Sigmoid colon (tissue), 7 donors: ENCODE results near the gene BRSK1. TPM values are rescaled to one million over a fixed set of nuclear protein-coding genes. Genes with fewer than 3 reads are reported as not detected.

Experiments
- DNase-seq: peaks from one replicate; pipeline ENCODE4 v3.0.0-alpha.2; 2019
- H3K27ac ChIP-seq, 4 donors: fragments of 200-600 bp; sonication (generic); one replicate each; pipeline ENCODE4 v1.5.1; 2016 to 2019; ENCODE audit warnings: mild to moderate bottlenecking in 1 of 4
- H3K27me3 ChIP-seq, 3 donors: fragments of 200-600 bp; sonication (generic); one replicate each; pipeline ENCODE4 v1.5.1; 2019; ENCODE audit warnings: mild to moderate bottlenecking in 1 of 3
- H3K36me3 ChIP-seq, 4 donors: fragments of 200-600 bp; sonication (generic); one replicate each; pipeline ENCODE4 v1.5.1; 2016 to 2019
- H3K4me1 ChIP-seq, 4 donors: fragments of 200-600 bp; sonication (generic); one replicate each; pipeline ENCODE4 v1.5.1; 2017 to 2019
- H3K4me3 ChIP-seq, 4 donors: fragments of 200-600 bp; sonication (generic); one replicate each; pipeline ENCODE4 v1.5.1; 2017 to 2019; ENCODE audit warnings: mild to moderate bottlenecking in 2 of 4, moderate library complexity in 1 of 4
- H3K9me3 ChIP-seq, 4 donors: fragments of 200-600 bp in 3 of 4; sonication (generic) in 3 of 4; one replicate each; pipeline versions ENCODE4 v1.5.1 to v1.6.1; 2013 to 2019
- CTCF ChIP-seq, 4 experiments: fragments of 450-650 bp in 3 of 4; fragments of 200-600 bp in 1 of 4; IDR thresholded peaks; one replicate each; pipeline ENCODE4 v1.5.1; 2016 to 2019; ENCODE audit warnings: antibody characterized with exemption in 4 of 4, mild to moderate bottlenecking in 3 of 4, moderate library complexity in 2 of 4
- EP300 ChIP-seq, 4 donors: sonication (generic); formaldehyde crosslinking; IDR thresholded peaks; one replicate each; pipeline ENCODE4 v1.6.1; 2017; ENCODE audit warnings: antibody characterized with exemption in 4 of 4
- POLR2A ChIP-seq, 2 donors: fragments of 450-650 bp; IDR thresholded peaks; one replicate each; pipeline ENCODE4 v1.6.1; 2016; ENCODE audit warnings: antibody characterized with exemption in 2 of 2, mild to moderate bottlenecking in 2 of 2, moderate library complexity in 2 of 2
- POLR2AphosphoS5 ChIP-seq, 4 donors: sonication (generic); formaldehyde crosslinking; IDR thresholded peaks; one replicate each; pipeline ENCODE4 v1.6.1; 2017; ENCODE audit warnings: antibody characterized with exemption in 4 of 4
- WGBS, 2 donors: extraction: QIAGEN DNeasy Blood & Tissue Kit; methylation state at CpG; one replicate each; pipeline ENCODE4 v1.1.7; 2013; 5-methylcytosine and 5-hydroxymethylcytosine counted together
- intact Hi-C: fragments of 100-400 bp; cut with DNase I; formaldehyde crosslinking; loops from one replicate; pipeline ENCODE4 v1.15.1; 2023
- polyA plus RNA-seq, 3 donors: library from polyadenylated mRNA; stranded (reverse); fragments of 200-250 nt; gene quantifications; one replicate each; pipeline ENCODE4 v1.2.3, GENCODE V29; 2013
- total RNA-seq, 4 donors: library from RNA; depleted of rRNA; stranded (reverse); fragments of >200 nt; gene quantifications; one replicate each; pipeline ENCODE4 v1.1.0, GENCODE V29; 2016
- donor health status: healthy with polysubstance abuse.
- donor health status: Bipolar disorder and iron deficiency.
- donor health status: healthy.

BRSK1 gene
- total and polyA plus RNA-seq, 7 donors = 2.9 to 20.6 (median 6.0) TPM; not detected in 1

- no peak for DNase-seq
- 96 to 97% methylated on average over 17 of the region's 17 CpGs for WGBS, 2 donors
- H3K27me3 ChIP-seq = no peaks in the 10 kb centered on the region
- intact Hi-C loops = no loop called here
- H3K9me3 ChIP-seq = no peaks in the 10 kb centered on the region
- no peak for TF ChIP-seq POLR2AphosphoS5 (IDR thresholded peaks at IDR 0.05)
- no peak overlapping the region for H3K4me3 ChIP-seq
- peaks cover 0 to 18% (median 16%) of the 10 kb centered on the region in 4 donors for H3K4me1 ChIP-seq
- no peak overlapping the region for H3K27ac ChIP-seq
- peaks cover 0 to 48% (median 11%) of the 10 kb centered on the region in 4 donors for H3K36me3 ChIP-seq
These were observed 6.3 kb upstream of the BRSK1 start for GRCh38 chr19:55277494-55277893.

DNA sequence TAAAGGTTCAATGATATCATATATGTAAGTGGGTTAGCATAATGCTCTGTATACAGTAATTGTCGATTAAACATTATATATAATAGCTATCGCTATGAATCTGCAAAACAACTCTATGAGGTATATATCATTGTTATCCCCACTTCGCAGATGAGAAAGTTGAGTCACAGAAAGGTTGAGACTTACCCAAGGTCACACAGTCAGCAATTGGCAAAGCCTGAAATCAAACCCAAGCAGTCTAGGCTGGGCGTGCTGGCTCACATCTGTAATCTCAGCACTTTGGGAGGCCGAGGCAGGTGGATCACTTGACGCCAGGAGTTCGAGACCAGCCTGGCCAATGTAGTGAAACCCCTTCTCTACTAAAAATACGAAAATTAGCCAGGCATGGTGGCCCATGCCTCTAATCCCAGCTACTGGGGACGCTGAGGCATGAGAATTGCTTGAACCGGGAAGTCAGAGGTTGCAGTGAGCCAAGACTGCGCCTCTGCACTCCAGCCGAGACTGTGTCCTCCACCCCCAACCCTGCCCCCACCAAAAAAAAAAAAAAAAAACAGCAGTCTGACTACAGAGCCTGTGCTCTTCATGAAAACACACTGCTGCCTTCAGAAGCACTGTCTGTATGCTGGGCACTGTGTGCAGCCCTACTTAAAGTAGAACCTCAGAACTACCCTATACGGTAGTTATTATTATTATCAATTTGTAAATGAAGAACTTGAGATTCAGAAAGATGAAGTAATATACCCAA lies 5.2 kb upstream of the BRSK1 start:
- no peak for DNase-seq
- WGBS, 2 donors = 90 to 94% methylated on average over 13 of the region's 13 CpGs
- no peaks in the 10 kb centered on the region for H3K27me3 ChIP-seq
- H3K4me3 ChIP-seq = no peak overlapping the region
- TF ChIP-seq EP300 (IDR thresholded peaks at IDR 0.05) (no peak), CTCF (IDR thresholded peaks at IDR 0.05) (no peak), POLR2A (IDR thresholded peaks at IDR 0.05) (no peak), POLR2AphosphoS5 (IDR thresholded peaks at IDR 0.05) (no peak)
- intact Hi-C loops = no loop called here
- peaks cover 0 to 38% (median 7%) of the 10 kb centered on the region in 4 donors for H3K36me3 ChIP-seq
- H3K4me1 ChIP-seq = peaks cover 0 to 23% (median 19%) of the 10 kb centered on the region in 4 donors
- no peaks in the 10 kb centered on the region for H3K9me3 ChIP-seq
- H3K27ac ChIP-seq = no peak overlapping the region

DNA sequence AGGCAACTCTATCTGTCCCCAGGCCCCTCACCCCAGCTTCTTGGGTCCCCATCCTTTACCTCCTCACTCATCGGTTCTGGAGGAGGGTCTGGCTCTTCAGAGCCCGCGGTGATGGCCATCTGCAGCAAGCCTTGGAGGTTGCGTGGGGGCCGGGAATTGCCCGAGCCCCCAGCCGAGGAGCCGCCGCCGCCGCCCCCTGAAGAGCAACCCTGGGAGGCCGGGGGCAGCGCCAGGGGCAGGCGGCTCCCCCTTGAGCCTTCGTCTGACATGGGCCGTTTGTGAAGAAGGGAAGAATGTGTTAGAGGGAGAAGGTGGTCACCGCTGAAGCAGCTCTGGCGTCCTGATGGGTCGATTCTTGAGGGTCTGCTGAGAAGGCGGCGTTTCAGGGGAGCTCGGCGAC lies 4.5 kb upstream of the BRSK1 start:
- Histone ChIP-seq H3K36me3 (peaks cover 0 to 30% (median 3%) of the 10 kb centered on the region in 4 donors), H3K27ac (peak overlapping the region; percentile 78 to 86 (median 81)), H3K27me3 (no peaks in the 10 kb centered on the region), H3K4me3 (peak overlapping the region; percentile 47 to 80 (median 68)), H3K9me3 (no peaks in the 10 kb centered on the region), H3K4me1 (peaks cover 0 to 28% (median 24%) of the 10 kb centered on the region in 4 donors)
- TF ChIP-seq POLR2A (IDR thresholded peaks at IDR 0.05) (no peak), POLR2AphosphoS5 (IDR thresholded peaks at IDR 0.05) (no peak), CTCF (IDR thresholded peaks at IDR 0.05) (no peak), EP300 (IDR thresholded peaks at IDR 0.05) (no peak)
- WGBS, 2 donors = 5 to 13% methylated on average over 23 of the region's 23 CpGs
- intact Hi-C loops = no loop called here
- DNase-seq = no peak

GRCh38 chr19:55279770-55280643 lies 3.8 kb upstream of the BRSK1 start, which contains the start of gene HSPBP1:
Gene HSPBP1 (minus strand): TSS chr19:55280110. CDS start chr19:55279608, 502 bp downstream.
- intact Hi-C loops = loop anchor here (1.0 to 10.0 kb wide), 4 partner anchors 21 to 215 kb away; partner anchors contain the start of genes ISOC2, PPP6R1 and RPL28
- no peaks in the 10 kb centered on the region for H3K9me3 ChIP-seq
- H3K4me1 ChIP-seq = peaks cover 0 to 35% (median 30%) of the 10 kb centered on the region in 4 donors
- H3K27ac ChIP-seq = peak within 1 kb of the TSS; percentile 78 to 86 (median 81)
- H3K4me3 ChIP-seq = peak within 1 kb of the TSS; percentile 47 to 80 (median 68)
- peak; percentile 15 to 69 (median 62) for TF ChIP-seq POLR2AphosphoS5 (IDR thresholded peaks at IDR 0.05)
- TF ChIP-seq CTCF (IDR thresholded peaks at IDR 0.05) = no peak
- WGBS, 2 donors = 5 to 6% methylated on average over 52 of the region's 52 CpGs
- peaks cover 0 to 23% (median 3%) of the 10 kb centered on the region in 4 donors for H3K36me3 ChIP-seq
- DNase-seq = peak; percentile 98
- no peaks in the 10 kb centered on the region for H3K27me3 ChIP-seq
